ENCODE results near the gene MOSMO. TPM values are rescaled to one million over a fixed set of nuclear protein-coding genes. Genes with fewer than 3 reads are reported as not detected.

MOSMO gene
- total RNA-seq, 1 donor from 2014 or later = 14.8 TPM

- no peaks in the 10 kb centered on the region for H3K9me3 Mint-ChIP-seq
- no peaks in the 10 kb centered on the region for H3K36me3 Mint-ChIP-seq (ENCODE audit: low read depth)
- no peak for DNase-seq (ENCODE audit: low read depth, low spot score)
- H3K27ac Mint-ChIP-seq (ENCODE audit: unreplicated experiment) = no peak overlapping the region
- no peaks in the 10 kb centered on the region for H3K4me1 Mint-ChIP-seq
- H3K27me3 Mint-ChIP-seq (ENCODE audit: low read depth) = peaks cover 23% of the 10 kb centered on the region
- H3K4me3 Mint-ChIP-seq = no peak overlapping the region
- TF ChIP-seq CTCF (conservative IDR thresholded peaks at IDR 0.05) = no peak
These were observed 124.9 kb downstream of the MOSMO start for GRCh38 chr16:22132801-22133200.

Other genes starting within 250 kb of the MOSMO start
- gene NPIPB4, start 150.4 kb upstream of the MOSMO start, total RNA-seq = 100 and 113 TPM in 2 replicates
- gene UQCRC2, start 54.8 kb upstream of the MOSMO start, total RNA-seq = 175 and 183 TPM in 2 replicates
- not detected in 2 replicates for gene PDZD9, start 7.0 kb upstream of the MOSMO start, total RNA-seq
- 0.30 TPM in 1 of 2 replicates, not detected in the other for gene VWA3A, start 84.4 kb downstream of the MOSMO start, total RNA-seq
- not detected in 2 replicates for gene SDR42E2, start 154.4 kb downstream of the MOSMO start, total RNA-seq
- 20.3 and 21.2 TPM in 2 replicates for gene EEF2K, start 198.2 kb downstream of the MOSMO start, total RNA-seq